Mammary epithelial cell (primary cell): ENCODE data around the gene ULK4.

Experiments
- CTCF ChIP-seq, 2 donors: IDR thresholded peaks in 1 of 2; conservative IDR thresholded peaks in 1 of 2; 2 replicates each; pipeline ENCODE4 v1.5.1; 2011 to 2012; ENCODE audit warnings: inconsistent platforms in 2 of 2, low read length in 2 of 2, mild to moderate bottlenecking in 2 of 2, control low read depth in 1 of 2, low read depth in 1 of 2; ENCODE audit not compliant: insufficient read depth in 1 of 2; ENCODE audit errors: extremely low read depth in 1 of 2
- EZH2 ChIP-seq: IDR thresholded peaks from 2 replicates; pipeline ENCODE4 v1.6.1; 2012; ENCODE audit warnings: low read length, inconsistent platforms, borderline replicate concordance

GRCh38 chr3:41462103-41462691 is 499.7 kb downstream of the ULK4 start:
- TF ChIP-seq CTCF (conservative IDR thresholded peaks at IDR 0.05 in 1 of 2, IDR thresholded peaks at IDR 0.05 in 1 of 2; ENCODE audit: extremely low read depth in 1 of 2, insufficient read depth in 1 of 2, low read depth in 1 of 2, low read length in 2 of 2) (no peak), EZH2 (no peak)
